HG03432 (cell line): Measurements from ENCODE around the gene GRK3.
"Not testable (repeated sequence)": the region's sequence is repeated elsewhere in the genome, so short reads cannot be mapped to it uniquely, and the experiment has no call there.

Source experiments
- ATAC-seq: cut with Tn5 transposase; IDR thresholded peaks from one replicate; pipeline ENCODE4 v1.9.1; 2021; ENCODE audit warnings: mild to moderate bottlenecking, moderate library complexity; ENCODE audit not compliant: unreplicated experiment

GRK3 gene

GRCh38 chr22:25548866-25549464 is 15.5 kb upstream of the GRK3 start:
- no peak for ATAC-seq

GRCh38 chr22:25551396-25551795 is 13.1 kb upstream of the GRK3 start:
- no peak for ATAC-seq

- ATAC-seq, result not testable (repeated sequence)
These were observed 12.1 kb upstream of the GRK3 start for GRCh38 chr22:25552405-25552804.

GRCh38 chr22:25553131-25553530 is 11.3 kb upstream of the GRK3 start:
- no peak for ATAC-seq

DNA sequence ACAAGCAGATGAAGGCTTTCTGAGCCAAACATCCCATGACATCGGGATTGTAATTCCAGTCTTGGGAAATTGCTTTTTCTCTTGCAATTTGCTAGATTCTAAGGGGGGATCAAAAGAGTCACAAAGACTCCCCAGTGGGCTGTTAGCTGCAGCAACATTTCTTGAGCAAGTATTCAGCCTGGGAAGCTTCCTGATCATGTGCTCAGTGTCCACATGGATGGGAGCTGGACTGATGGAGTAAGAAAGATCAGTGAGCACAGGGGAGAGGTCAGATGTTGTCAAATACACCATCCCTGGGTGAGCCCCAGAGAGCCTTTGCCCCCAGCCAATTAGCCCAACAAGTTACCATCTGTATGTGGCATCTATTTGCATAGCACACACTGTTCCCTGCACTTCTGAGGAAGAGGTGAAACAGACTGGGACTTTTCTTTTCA is 10.2 kb upstream of the GRK3 start:
- ATAC-seq, result no peak

- no peak for ATAC-seq
These were observed 9.8 kb upstream of the GRK3 start for GRCh38 chr22:25554689-25555088.

DNA sequence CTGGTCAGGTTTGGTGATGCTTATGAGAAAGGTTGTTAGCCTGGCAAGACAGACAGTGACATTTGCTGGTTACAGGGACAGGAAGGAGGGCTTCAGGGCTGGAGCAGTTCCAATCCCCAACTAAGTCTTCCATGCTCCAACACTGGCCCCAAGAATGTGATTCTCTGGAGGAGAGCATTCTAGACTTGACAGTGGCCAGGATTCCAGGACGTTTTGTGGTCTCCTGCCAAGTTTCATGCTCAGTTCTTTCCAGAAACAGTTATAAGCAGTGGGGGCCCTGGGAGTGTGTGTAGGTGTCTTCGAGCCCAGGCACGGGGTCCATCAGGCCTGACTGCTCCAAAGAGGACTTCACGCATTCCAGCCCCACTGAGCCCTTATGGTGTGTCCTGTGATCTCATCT is 8.9 kb upstream of the GRK3 start:
- no peak for ATAC-seq

DNA sequence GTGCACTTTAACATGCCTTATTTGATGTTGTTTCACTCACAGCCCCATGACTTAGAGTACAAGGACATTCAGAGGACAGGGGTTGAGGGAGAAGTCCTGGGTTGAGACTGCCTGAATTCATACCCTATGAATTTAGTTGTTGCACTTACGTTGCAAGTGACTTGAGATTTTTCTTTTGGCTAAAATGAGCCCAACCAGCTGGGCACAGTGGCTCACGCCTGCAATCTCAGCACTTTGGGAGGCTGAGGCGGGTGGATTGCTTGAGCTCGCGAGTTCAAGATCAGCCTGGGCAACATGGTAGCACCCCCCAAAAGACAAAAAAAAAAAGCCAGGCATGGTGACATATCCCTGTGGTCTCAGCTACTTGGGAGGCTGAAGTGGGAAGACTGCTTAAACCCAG is 7.3 kb upstream of the GRK3 start:
- no peak for ATAC-seq

- no peak for ATAC-seq
These were observed 6.1 kb upstream of the GRK3 start for GRCh38 chr22:25558341-25558740.

- ATAC-seq, result not testable (repeated sequence)
These were observed 4.6 kb upstream of the GRK3 start for GRCh38 chr22:25559910-25560309.

DNA sequence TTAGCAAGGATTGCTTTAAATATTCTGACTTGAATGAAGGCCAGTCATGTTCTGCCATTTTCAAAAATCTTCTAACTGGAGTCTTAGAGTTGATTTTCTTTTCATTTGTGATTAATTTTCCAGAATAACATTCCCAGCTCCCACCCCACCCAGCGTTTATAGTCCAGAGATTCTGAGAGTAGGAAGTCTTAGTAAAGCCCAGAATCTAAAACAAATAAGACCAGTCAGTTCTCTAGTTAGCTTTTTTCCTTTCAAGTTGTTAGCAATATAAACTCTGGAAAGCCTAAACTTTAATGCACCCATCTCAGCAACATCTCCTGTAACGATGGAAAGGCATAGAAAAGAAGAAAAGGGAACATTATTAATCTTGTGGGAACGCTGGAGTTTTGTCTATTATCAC is 3.3 kb upstream of the GRK3 start:
- ATAC-seq, result not testable (repeated sequence)

DNA sequence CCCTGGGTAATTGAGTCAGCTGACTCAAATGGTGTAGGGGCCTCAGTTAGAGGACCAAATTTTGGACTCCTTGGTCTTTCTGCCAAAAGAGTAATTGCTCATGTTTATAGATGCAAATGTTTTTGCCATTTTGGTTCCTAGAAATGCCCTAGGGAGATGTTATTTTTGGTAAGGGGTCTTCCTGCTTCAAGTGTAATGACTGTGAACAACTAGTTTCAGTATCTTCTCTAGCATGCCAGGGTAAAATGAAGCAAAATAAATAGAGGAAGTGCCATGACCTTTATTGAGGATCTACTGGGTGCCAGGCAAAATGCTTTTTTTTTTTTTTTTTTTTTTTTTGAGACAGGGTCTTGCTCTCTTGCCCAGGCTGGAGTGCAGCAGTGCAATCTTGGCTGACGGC is 2.5 kb upstream of the GRK3 start:
- ATAC-seq, result not testable (repeated sequence)

- ATAC-seq, result not testable (repeated sequence)
These were observed 1.3 kb upstream of the GRK3 start for GRCh38 chr22:25562966-25563760.

- ATAC-seq, result peak; percentile 8
These were observed 635 bp upstream of the GRK3 start for GRCh38 chr22:25563761-25564319.

DNA sequence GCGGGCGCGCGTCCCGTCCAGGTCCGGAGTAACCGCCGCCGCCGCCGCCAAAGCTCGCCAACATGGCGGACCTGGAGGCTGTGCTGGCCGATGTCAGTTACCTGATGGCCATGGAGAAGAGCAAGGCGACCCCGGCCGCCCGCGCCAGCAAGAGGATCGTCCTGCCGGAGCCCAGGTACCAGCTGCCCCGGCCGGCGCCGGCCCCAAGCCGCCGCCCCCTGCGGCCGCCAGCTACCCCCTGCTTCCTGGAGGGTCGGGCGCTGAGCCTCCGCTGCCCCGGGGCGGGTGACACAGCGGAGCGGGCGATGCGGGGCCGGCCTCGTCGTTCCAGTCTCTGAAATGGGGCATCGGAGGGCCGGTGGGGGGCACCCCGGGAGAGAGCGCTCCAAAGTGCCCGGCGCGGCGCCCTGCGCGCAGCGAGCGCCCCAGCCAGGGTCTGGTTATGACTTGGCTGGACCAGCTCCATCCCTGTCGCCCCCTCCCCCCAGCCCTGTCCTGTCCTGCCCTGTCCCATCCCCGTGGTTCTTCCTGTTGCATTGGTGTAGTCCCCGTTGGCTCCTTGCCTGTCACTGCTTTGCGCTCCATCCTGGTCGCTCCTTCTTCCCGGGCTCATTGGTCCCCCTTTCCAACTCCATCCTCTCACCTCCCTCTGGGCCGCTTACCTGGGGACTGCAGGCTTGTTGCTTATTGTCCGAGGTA is 653 bp downstream of the GRK3 start:
- peak; percentile 13 for ATAC-seq

GRCh38 chr22:25566186-25566897 is 1.9 kb downstream of the GRK3 start:
- ATAC-seq, result no peak

DNA sequence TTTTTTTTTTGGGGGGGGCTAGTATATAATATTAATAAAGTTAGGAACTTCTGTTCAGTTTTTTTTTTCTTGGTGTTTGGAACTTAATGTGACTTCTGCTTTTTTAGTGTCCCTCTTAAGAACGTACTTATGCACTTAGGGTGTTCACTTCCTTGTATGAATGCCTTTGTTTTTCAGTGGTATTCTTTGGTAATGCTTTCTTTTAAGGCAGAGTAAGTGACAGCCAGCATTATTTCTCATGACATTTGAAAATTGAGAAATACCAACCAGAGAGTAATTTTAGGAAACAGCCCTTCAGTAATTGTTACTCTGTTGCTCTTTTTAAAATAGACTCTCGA is 2.4 kb downstream of the GRK3 start:
- ATAC-seq, result no peak

GRCh38 chr22:25567251-25567675 is 2.8 kb downstream of the GRK3 start:
- ATAC-seq, result no peak

DNA sequence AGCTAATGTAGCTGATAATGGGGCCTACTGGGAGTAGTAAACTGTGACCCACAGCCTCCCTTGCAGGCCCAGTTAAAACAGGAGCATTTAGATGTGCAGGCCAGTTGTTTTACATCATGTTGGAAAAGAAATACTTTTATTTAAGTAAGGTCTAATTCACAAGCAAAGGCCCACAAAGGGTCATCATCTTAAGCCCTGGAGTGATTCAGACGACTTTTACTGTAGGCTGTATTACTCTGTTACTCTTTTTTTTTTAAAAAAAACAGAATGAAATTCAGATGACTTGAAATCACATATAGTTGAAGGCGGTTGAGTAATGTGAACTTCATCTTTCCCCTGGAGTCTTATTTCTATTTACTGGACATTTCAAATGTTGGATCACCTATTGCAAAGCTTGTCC is 3.6 kb downstream of the GRK3 start:
- not testable (repeated sequence) for ATAC-seq

DNA sequence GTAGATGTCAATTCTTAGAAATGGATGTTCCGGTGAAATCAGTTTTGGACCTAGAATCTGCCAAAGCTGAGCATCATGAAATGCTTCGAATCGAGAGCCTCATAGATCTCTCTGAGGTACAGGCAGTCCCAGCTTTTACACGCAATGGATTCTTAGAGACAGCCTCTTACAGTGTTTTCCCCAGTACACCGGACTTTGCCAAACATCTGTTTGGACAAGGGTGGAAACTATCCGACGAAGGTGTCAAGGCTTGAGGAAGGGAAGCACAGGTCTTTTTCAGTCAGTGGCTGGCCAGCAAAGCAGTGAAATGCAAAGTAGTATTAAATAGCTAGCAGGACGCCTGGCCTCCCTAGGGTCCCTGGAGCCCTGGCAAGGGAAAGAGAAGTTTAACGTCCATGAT is 4.9 kb downstream of the GRK3 start:
- ATAC-seq, result no peak

DNA sequence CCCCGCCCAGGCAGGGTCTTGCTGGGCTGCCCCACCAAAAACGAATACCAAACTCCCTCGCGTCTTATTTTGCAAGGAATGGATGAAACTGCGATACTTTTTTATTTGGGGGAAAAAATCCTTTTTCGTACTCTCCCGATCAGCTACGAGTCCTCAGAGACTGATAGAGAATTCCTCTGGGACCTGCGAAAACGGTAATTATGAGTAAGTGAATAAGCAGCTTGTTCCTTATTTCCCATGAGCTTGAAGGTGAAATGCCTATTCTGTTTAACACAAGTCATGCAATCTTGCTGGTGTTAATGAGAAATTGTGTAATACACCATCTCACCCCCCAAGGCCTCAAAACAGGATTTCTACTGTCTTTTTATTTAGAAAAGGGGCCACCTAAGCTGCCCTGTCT is 5.5 kb downstream of the GRK3 start:
- no peak for ATAC-seq
